SH-SY5Y (cell line): Measurements from ENCODE around the gene MIGA2.

Experiments used
- GATA2 ChIP-seq: IDR thresholded peaks from 2 replicates; pipeline ENCODE4 v1.6.1; 2011; ENCODE audit warnings: mild to moderate bottlenecking, low read depth, low read length
- GATA3 ChIP-seq: IDR thresholded peaks from 2 replicates; pipeline ENCODE4 v1.6.1; 2011; ENCODE audit warnings: low read depth, mild to moderate bottlenecking, low read length, moderate library complexity

DNA sequence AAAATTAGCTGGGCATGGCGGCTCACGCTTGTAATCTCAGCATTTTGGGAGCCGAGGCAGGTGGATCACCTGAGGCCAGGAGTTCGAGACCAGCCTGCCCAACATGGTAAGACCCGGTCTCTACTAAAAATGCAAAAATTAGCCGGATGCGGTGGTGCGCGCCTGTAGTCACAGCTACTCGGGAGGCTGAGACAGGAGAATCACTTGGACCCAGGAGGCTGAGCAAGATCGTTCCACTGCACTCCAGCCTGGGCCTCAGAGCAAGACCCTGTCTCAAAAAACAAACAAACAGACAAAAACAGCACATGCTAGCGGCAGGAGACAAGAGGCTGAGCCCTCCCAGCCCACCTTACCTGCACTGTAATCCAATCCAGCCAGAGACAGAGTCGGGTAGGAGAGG lies 43.4 kb downstream of the MIGA2 start:
- TF ChIP-seq GATA3 = no peak
- TF ChIP-seq GATA2 = no peak
